GM20000 (cell line): ENCODE data around the gene STX8.

Experiments
- DNase-seq: peaks from one replicate; pipeline ENCODE4 v3.0.0; 2012; ENCODE audit warnings: low spot score
- TF ChIP-seq, protein P1 (sequence below): IDR thresholded peaks from 2 replicates; pipeline ENCODE4 v1.5.1; 2012; ENCODE audit warnings: mild to moderate bottlenecking, control low read depth; ENCODE audit errors: extremely low read depth, missing control alignments

The STX8 gene

GRCh38 chr17:9239793-9240658 is 335.6 kb downstream of the STX8 start:
- TF ChIP-seq, protein P1, sequence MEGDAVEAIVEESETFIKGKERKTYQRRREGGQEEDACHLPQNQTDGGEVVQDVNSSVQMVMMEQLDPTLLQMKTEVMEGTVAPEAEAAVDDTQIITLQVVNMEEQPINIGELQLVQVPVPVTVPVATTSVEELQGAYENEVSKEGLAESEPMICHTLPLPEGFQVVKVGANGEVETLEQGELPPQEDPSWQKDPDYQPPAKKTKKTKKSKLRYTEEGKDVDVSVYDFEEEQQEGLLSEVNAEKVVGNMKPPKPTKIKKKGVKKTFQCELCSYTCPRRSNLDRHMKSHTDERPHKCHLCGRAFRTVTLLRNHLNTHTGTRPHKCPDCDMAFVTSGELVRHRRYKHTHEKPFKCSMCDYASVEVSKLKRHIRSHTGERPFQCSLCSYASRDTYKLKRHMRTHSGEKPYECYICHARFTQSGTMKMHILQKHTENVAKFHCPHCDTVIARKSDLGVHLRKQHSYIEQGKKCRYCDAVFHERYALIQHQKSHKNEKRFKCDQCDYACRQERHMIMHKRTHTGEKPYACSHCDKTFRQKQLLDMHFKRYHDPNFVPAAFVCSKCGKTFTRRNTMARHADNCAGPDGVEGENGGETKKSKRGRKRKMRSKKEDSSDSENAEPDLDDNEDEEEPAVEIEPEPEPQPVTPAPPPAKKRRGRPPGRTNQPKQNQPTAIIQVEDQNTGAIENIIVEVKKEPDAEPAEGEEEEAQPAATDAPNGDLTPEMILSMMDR, result no peak
- DNase-seq, result peak; percentile 97

DNA sequence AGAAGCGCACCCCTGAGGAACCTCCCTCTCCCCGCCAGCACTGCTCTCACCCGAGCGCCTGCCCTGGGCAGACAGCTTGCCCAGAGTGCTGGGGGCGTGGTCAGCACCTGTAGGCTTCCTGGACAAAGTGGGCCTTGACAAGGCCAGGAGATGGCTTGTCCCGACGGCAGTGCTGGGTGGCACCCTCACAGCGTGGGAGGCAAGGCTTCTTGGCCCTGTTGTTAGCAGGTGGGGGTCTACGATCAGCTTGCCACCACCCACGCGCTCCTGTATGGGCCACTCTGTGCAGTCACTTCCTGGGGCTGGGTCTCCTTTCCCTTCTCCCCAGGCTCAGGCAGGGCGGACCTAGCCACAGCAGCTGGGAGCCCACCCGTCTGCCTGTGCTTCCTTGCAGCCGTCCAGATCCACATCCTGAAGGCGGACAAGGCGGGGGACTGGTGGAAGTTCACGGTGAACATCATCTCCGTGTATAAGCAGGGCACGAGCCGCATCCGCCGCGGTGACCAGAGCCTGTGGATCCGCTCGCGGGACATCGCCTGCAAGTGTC is 336.3 kb downstream of the STX8 start:
- no peak for DNase-seq
- TF ChIP-seq, protein P1, result no peak

GRCh38 chr17:9238340-9239245 is 337.0 kb downstream of the STX8 start:
- DNase-seq, result no peak

DNA sequence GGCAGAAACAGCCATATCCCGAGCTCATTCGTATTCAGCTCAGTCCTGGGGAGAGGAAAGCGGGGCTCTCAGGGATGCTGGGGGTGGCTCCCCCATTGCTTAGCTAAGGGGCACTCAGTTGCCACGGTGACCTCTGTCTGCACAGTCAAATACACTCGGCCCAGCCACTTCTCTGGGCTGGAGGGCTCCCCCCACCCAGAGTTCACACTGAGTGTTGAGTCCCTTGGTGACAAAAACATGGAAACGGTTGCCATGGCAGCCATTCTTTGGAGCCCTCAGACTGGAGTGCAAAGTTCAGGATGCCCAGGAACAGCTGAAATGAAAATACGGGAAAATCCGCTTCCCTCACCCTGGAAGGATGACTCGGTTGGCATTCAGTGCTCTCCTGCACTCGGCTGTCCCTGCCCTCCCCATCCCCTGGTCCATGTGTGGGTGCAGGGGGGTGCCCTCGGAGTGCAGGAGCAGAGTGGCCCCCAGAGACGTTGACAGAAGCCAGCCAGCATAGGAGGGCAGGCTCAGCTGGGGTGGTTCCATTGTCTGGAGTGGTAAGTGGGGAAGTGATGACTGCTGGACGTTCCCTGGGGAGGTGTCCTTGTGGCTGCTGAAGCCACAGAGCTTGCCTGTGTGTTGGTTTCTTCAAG is 337.8 kb downstream of the STX8 start:
- TF ChIP-seq, protein P1, result no peak
- DNase-seq, result no peak

More at GRCh38 chr17:9238340-9239245, 337.0 kb downstream of the STX8 start:
- TF ChIP-seq, protein P1, result no peak

DNA sequence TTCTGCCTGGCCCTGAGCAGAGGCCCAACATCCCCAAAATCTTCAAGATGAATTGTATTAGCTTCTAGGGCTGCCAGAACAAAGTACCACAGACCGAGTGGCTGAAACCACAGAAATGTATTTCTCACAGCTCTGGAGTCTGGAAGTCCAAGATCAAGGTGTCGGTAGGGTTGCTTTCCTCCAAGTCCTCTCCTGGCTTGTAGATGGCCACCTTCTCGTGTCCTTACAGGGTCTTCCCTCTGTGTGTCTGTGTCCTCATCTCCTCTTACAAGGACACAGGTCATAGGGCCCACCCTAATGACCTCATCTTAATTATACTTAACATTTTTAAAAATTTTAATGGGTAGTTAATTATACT is 338.6 kb downstream of the STX8 start:
- TF ChIP-seq, protein P1, result no peak
- no peak for DNase-seq

GRCh38 chr17:9236286-9237052 is 339.2 kb downstream of the STX8 start:
- no peak for DNase-seq
- TF ChIP-seq, protein P1, result no peak
